HG03025 (cell line): ENCODE measurements around the gene JAK1.

ENCODE experiments used
- ATAC-seq: cut with Tn5 transposase; IDR thresholded peaks from one replicate; pipeline ENCODE4 v1.9.1; 2021; ENCODE audit warnings: mild to moderate bottlenecking, moderate library complexity; ENCODE audit not compliant: unreplicated experiment, low FRiP score

JAK1 gene

DNA sequence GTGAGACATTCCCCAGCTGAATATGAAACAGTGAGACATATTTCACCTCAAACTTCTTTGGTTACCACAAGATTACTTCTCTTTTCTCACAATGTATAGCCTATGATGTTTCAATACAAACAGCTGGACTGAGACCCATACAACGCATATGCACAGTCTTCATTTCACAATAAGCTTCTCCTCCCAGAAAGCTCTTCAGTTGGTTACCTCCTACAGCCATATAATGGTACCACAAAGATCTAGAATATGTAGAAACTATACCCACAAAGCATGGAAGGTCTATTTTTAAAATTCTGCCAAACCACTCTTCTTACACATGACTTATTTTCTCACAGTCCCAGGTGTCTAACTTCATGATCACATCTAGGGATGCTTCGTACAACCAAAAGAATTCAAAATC is 70.8 kb downstream of the JAK1 start:
- peak; percentile 78 for ATAC-seq

DNA sequence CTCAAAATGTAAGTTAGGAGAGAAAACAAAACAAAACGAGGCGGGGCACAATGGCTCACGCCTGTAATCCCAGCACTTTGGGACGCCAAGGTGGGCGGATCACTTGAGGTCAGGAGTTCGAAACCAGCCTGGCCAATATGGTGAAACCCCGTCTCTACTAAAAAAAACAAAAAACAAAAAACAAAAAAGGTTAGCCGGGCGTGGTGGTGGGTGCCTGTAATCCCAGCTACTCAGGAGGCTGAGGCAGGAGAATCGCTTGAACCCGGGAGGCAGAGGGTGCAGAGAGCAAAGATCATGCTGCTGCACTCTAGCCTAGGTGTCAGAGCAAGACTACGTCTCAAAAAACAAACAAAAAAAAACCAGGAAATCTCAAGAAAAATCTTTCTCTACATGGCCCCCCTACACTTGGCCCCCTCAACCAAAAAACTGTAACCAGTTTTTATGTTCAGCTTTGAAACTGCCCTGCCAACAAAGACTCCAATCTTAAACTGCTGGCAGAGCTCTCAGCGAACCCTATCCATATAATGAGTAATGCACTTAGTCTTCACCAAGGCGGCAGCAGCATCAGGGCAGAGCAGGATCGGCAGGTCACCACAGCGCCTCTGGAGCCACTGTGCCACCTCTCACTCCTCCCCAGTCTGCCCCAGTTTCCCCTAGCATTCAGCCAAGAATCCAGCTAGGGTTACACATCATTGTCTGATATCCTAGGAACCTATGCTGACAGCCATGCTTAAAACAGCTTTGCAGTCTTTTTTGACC is 71.7 kb downstream of the JAK1 start:
- ATAC-seq: no peak

DNA sequence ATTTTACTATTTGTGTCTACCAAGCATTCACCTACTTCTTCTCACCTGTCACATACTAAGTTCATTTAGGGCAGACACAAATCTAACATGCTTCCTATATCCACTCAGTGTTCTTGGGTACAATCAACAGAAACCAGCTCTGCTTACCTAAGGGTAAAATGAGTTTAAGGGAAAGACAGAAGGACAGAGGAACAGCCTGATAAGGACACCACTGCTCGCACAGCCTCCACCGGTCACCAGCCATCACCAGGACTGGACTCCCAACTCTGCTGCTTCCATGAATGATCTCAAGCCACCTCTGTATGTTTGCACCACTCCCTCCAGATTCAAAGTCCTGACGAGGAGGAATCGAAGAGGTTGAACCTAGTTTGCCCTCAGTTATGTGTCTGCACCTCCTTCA is 72.4 kb downstream of the JAK1 start:
- ATAC-seq: no peak

GRCh38 chr1:64892576-64893573 is 73.5 kb downstream of the JAK1 start:
- ATAC-seq: no peak

DNA sequence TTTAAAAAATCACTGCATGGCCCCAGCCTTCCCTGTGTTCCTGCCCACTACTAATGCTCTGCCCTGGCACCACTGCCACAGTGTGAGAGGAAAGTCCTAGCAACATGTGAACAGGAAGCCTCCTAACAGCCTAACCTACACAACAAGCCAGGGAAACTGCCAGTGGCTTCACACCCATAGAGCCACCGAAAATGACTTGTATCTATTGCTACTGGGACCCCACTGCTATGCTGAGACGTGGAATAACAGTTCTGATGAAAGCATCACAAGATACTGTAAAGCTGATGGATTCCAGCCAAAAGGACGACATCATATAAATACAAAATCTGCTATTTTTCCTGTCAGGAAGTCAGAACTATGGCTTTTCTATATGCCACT is 74.9 kb downstream of the JAK1 start:
- no peak for ATAC-seq

- no peak for ATAC-seq
These were observed 75.5 kb downstream of the JAK1 start for GRCh38 chr1:64890699-64891447.

GRCh38 chr1:64887689-64888217 is 78.6 kb downstream of the JAK1 start:
- no peak for ATAC-seq

- no peak for ATAC-seq
These were observed 79.5 kb downstream of the JAK1 start for GRCh38 chr1:64886877-64887276.

GRCh38 chr1:64885648-64886047 is 80.7 kb downstream of the JAK1 start:
- no peak for ATAC-seq

GRCh38 chr1:64884261-64885040 is 81.9 kb downstream of the JAK1 start:
- ATAC-seq: no peak

GRCh38 chr1:64882574-64883255 is 83.6 kb downstream of the JAK1 start:
- peak; percentile 95 for ATAC-seq

DNA sequence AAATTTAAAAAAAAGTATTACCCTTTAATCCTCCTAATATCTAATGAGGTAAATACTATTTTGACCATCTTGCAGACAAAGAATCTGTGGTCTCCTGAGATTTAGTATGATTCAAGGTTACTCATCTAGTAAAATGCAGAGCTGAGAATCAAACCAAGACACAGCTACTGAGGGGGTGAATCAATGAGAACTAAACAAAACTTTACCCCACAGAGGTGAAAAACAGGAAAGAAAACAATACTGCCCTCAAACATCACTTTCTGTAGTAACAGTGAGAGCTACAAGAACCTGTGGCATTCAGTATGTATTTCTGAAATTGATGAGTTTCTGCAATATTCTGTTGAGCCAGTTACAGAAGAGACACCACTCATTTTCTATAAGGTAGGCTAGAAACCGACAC is 85.1 kb downstream of the JAK1 start:
- peak; percentile 51 for ATAC-seq

DNA sequence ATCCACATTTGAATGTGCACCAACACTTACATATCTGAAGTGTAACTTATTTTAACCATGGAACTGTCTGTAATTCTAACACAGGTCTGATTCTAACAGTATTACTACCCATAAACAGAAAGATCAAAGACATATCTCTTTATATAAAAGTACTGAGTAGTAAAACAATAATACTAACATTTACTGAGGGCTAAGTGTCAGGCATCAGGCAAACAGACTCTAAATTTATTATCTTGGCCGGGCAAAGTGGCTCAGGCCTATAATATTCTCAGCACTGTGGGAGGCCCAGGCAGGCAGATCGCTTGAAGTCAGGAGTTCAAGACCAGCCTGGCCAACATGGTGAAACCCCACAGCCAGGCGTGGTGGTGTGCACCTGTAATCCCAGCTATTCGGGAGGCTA is 85.9 kb downstream of the JAK1 start:
- no peak for ATAC-seq

DNA sequence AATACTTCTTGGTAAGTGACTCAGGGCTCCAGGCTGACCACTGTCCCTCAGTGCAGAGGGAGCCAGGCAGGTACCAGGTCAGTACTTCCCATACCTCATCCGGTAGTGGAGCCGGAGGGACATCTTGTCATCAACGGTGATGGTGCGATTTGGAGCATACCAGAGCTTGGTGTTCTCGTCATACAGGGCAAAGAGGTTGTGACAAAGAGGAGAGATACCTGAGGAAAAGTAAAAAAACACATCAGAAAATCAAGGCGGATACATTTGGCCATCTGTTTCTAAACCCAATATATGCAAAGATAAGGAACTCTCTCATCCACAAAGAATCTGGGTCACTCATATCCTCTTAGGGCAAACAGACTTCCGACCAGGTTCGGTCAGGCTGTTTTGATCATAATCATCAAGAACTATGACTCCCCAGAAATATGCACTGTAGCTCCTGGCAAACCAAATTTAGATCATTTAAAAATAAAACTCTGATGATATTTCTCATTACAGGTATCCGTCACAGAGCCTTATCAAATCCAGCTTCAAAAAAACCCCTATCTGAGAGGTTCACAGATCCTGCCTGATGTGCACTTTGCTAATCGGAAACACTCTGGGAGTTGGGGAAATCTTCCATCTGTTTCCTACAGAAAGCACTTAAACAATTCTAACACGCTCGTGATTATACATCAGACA is 87.3 kb downstream of the JAK1 start:
- ATAC-seq: no peak

GRCh38 chr1:64878090-64878489 is 88.3 kb downstream of the JAK1 start:
- no peak for ATAC-seq

GRCh38 chr1:64877598-64877997 is 88.8 kb downstream of the JAK1 start:
- ATAC-seq: no peak

- no peak for ATAC-seq
These were observed 89.2 kb downstream of the JAK1 start for GRCh38 chr1:64877151-64877550.

DNA sequence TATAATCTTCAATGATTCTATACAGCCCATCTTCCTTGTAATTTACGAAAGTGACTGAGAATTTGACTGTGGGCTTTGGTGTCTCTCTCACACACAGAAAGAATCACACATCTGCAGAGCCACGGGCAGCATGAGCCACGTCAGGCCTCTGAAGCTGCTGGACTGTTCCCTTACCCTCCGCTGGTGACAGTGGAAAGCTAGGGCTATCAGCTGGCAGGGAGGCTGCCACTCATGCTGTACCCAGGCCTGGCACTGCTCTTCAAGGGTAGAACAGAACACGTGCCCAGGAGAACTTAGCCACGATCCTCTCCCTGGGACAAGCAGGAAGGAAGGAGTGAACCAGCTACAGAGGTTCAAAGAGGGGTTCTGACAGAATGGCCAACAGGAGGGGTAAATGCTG is 90.7 kb downstream of the JAK1 start:
- no peak for ATAC-seq

DNA sequence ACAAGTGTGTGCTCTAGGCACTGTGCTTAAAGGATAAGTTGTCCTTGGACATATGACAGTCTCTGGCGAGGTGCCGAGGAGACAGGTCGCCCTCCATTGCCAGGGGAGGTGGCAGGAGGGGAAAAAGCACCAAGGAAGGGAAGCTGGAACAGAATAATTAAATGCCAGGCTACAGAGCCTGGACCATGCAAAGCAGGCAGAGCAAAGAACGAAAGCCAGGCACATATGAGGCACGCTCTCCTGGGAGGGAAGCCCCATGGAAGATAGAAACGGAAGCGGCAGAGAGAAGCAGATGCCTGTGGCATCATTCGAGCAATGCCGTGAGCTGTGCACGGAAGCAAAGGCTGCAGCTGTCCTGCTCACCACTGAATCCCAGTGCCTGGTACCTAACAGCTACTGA is 91.2 kb downstream of the JAK1 start:
- no peak for ATAC-seq
